IMR-90 (cell line): ENCODE results near the gene METTL15. TPM values are rescaled to one million over a fixed set of nuclear protein-coding genes. Genes with fewer than 3 reads are reported as not detected.

Experiments used
- ATAC-seq: fragments of 200-7000 bp; cut with Tn5 transposase; 2 replicates; pipeline ENCODE4 v1.9.1; 2020; ENCODE audit warnings: low read depth, mild to moderate bottlenecking, moderate library complexity
- BruUV-seq: library from RNA; stranded (reverse); fragments of 400-500 nt; replicated peaks from 2 replicates; lab custom pipeline; 2021; lab: Mats Ljungman, UMichigan
- CTCF ChIA-PET: fragments of 300-600 bp; formaldehyde crosslinking; extraction: SDS; loops from one replicate; lab custom pipeline; 2021; ENCODE audit warnings: antibody characterized with exemption; lab: Yijun Ruan, JAX
- POLR2A ChIA-PET: fragments of 300-600 bp; sonication (Branson Sonifier 250); formaldehyde crosslinking; loops from one replicate; lab custom pipeline; 2022; ENCODE audit warnings: antibody characterized with exemption; ENCODE audit not compliant: unreplicated experiment; lab: Charles Lee
- DNase-seq: peaks from one replicate; pipeline ENCODE4 v3.0.0; 2013
- H2AFZ ChIP-seq: replicated peaks from 2 replicates; pipeline ENCODE3; 2013; ENCODE audit warnings: low read length, mild to moderate bottlenecking; ENCODE audit not compliant: poor library complexity
- H2AK5ac ChIP-seq: 2 replicates; pipeline ENCODE4 v1.6.1; 2013; ENCODE audit warnings: low read depth, low read length, inconsistent platforms
- H2AK9ac ChIP-seq: replicated peaks from 2 replicates; pipeline ENCODE3; 2013; ENCODE audit warnings: mild to moderate bottlenecking, low read depth, low read length, moderate library complexity; ENCODE audit not compliant: poor library complexity
- H2BK120ac ChIP-seq: 2 replicates; pipeline ENCODE4 v1.6.1; 2013; ENCODE audit warnings: low read depth, low read length, inconsistent platforms
- H2BK15ac ChIP-seq: 3 replicates; pipeline ENCODE4 v1.6.1; 2013; ENCODE audit warnings: low read depth, low read length, inconsistent platforms
- H2BK20ac ChIP-seq: 2 replicates; pipeline ENCODE4 v1.6.1; 2013; ENCODE audit warnings: low read depth, mild to moderate bottlenecking, inconsistent platforms, low read length, moderate library complexity
- H2BK5ac ChIP-seq: 2 replicates; pipeline ENCODE4 v1.6.1; 2013; ENCODE audit warnings: mild to moderate bottlenecking, low read depth, low read length, inconsistent platforms; ENCODE audit not compliant: poor library complexity, severe bottlenecking
- H3K14ac ChIP-seq: replicated peaks from 2 replicates; pipeline ENCODE4 v1.6.1; 2013; ENCODE audit warnings: low read depth, low read length, inconsistent platforms
- H3K18ac ChIP-seq: 2 replicates; pipeline ENCODE4 v1.6.1; 2013; ENCODE audit warnings: low read depth, low read length, control low read depth
- H3K23ac ChIP-seq: 2 replicates; pipeline ENCODE4 v1.6.1; 2013; ENCODE audit warnings: low read depth, low read length, inconsistent platforms
- H3K27ac ChIP-seq: 2 replicates; pipeline ENCODE4 v1.5.1; 2013; ENCODE audit warnings: mild to moderate bottlenecking, control low read depth, low read length; ENCODE audit not compliant: insufficient read depth
- H3K27me3 ChIP-seq: 2 replicates; pipeline ENCODE4 v1.6.1; 2013; ENCODE audit warnings: low read length; ENCODE audit not compliant: control insufficient read depth, insufficient read depth
- H3K36me3 ChIP-seq: 2 replicates; pipeline ENCODE4 v1.6.1; 2013; ENCODE audit warnings: low read length, mixed read lengths; ENCODE audit not compliant: control insufficient read depth, insufficient read depth
- H3K4ac ChIP-seq: 2 replicates; pipeline ENCODE4 v1.6.1; 2013; ENCODE audit warnings: low read depth, low read length, inconsistent platforms
- H3K4me1 ChIP-seq: 2 replicates; pipeline ENCODE4 v1.6.1; 2013; ENCODE audit warnings: low read length, mixed read lengths; ENCODE audit not compliant: control insufficient read depth, insufficient read depth
- H3K4me2 ChIP-seq: 2 replicates; pipeline ENCODE4 v1.6.1; 2013; ENCODE audit warnings: low read depth, mild to moderate bottlenecking, control low read depth, low read length, moderate library complexity
- H3K4me3 ChIP-seq: 2 replicates; pipeline ENCODE4 v1.5.1; 2013; ENCODE audit warnings: low read depth, mild to moderate bottlenecking, control low read depth, low read length, moderate library complexity; ENCODE audit not compliant: insufficient read depth
- H3K56ac ChIP-seq: 2 replicates; pipeline ENCODE4 v1.6.1; 2013; ENCODE audit warnings: low read length, inconsistent platforms; ENCODE audit not compliant: insufficient read depth; ENCODE audit errors: extremely low read depth
- H3K79me1 ChIP-seq, 2 experiments: 2 replicates each; pipeline ENCODE4 v1.6.1; 2013; ENCODE audit warnings: low read length in 2 of 2, inconsistent platforms in 1 of 2, low read depth in 1 of 2
- H3K9ac ChIP-seq: 2 replicates; pipeline ENCODE4 v1.6.1; 2013; ENCODE audit warnings: low read depth, low read length, control low read depth
- H3K9me1 ChIP-seq: 2 replicates; pipeline ENCODE4 v1.6.1; 2013; ENCODE audit warnings: low read length, inconsistent platforms; ENCODE audit not compliant: insufficient read depth
- H3K9me3 ChIP-seq: 2 replicates; pipeline ENCODE4 v1.6.1; 2013; ENCODE audit warnings: low read length; ENCODE audit not compliant: control insufficient read depth, insufficient read depth
- H4K20me1 ChIP-seq: 2 replicates; pipeline ENCODE4 v1.6.1; 2013; ENCODE audit warnings: low read length, inconsistent platforms; ENCODE audit not compliant: insufficient read depth
- H4K5ac ChIP-seq: 2 replicates; pipeline ENCODE4 v1.6.1; 2013; ENCODE audit warnings: mild to moderate bottlenecking, low read depth, low read length, control low read depth
- H4K8ac ChIP-seq, 2 experiments: 2 replicates each; pipeline ENCODE4 v1.6.1; 2013; ENCODE audit warnings: low read depth in 2 of 2, low read length in 2 of 2, control low read depth in 1 of 2, inconsistent platforms in 1 of 2
- H4K91ac ChIP-seq: 2 replicates; pipeline ENCODE4 v1.6.1; 2013; ENCODE audit warnings: low read depth, low read length, inconsistent platforms; ENCODE audit not compliant: insufficient read depth
- BHLHE40 ChIP-seq: fragments of 150-350 bp; IDR thresholded peaks from 2 replicates; pipeline ENCODE4 v1.6.1; 2016; ENCODE audit warnings: mild to moderate bottlenecking, low read depth, low read length
- CTCF ChIP-seq: conservative IDR thresholded peaks from 2 replicates; pipeline ENCODE4 v1.5.1; 2012; ENCODE audit warnings: mild to moderate bottlenecking, low read depth, low read length, improper control_type of control experiment
- NFE2L2 ChIP-seq: fragments of 150-350 bp; IDR thresholded peaks from 2 replicates; pipeline ENCODE4 v1.6.1; 2016; ENCODE audit warnings: low read depth, mild to moderate bottlenecking, low read length
- POLR2A ChIP-seq: IDR thresholded peaks from 2 replicates; pipeline ENCODE4 v1.6.1; 2012; ENCODE audit warnings: mild to moderate bottlenecking, low read depth, low read length
- USF2 ChIP-seq: fragments of 150-350 bp; IDR thresholded peaks from 2 replicates; pipeline ENCODE4 v1.6.1; 2017; ENCODE audit warnings: mild to moderate bottlenecking, antibody characterized with exemption, low read length, low read depth
- WGBS, 2 experiments: methylation state at CpG; one replicate each; pipeline versions ENCODE4 v1.1.5 to v1.1.7; 2013; ENCODE audit warnings: missing lambda C conversion rate in 2 of 2; ENCODE audit not compliant: insufficient read length in 1 of 2; ENCODE audit errors: extremely low coverage in 2 of 2; 5-methylcytosine and 5-hydroxymethylcytosine counted together
- dilution Hi-C: fragments of 300-500 bp; cut with HindIII; formaldehyde crosslinking; loops from one replicate; pipeline ENCODE4 v1.14.3; 2018; ENCODE audit warnings: low sequenced_read_pairs; ENCODE audit not compliant: unreplicated experiment
- in situ Hi-C: fragments of 300-500 bp; cut with MboI; formaldehyde crosslinking; loops from 3 replicates; pipeline ENCODE4 v1.14.3; 2019; ENCODE audit warnings: low sequenced_read_pairs, inconsistent platforms, mixed read lengths
- intact Hi-C: fragments of 100-400 bp; cut with micrococcal nuclease; formaldehyde crosslinking; loops from 2 replicates; pipeline ENCODE4 v1.10.0; 2022
- polyA plus RNA-seq, 3 experiments: library from polyadenylated mRNA; depleted of rRNA; stranded (reverse); fragments of >200 nt; gene quantifications; 2 replicates each; pipeline ENCODE4 v1.2.3, GENCODE V29; 2012; ENCODE audit warnings: low replicate concordance in 1 of 3
- total RNA-seq: library from RNA; depleted of rRNA; stranded (reverse); fragments of >200 nt; gene quantifications from 2 replicates; pipeline ENCODE4 v1.2.3, GENCODE V29; 2012

The METTL15 gene
- total and polyA plus RNA-seq, 2 of the 4 experiments (the other 2 are of a cell fraction), result 6.5 to 30.5 TPM

GRCh38 chr11:28137366-28137765 is 29.2 kb downstream of the METTL15 start:
- no peak overlapping the region for H3K9ac ChIP-seq
- no CpG with 5 or more reads among the region's 3 CpGs for WGBS, 2 experiments

More at GRCh38 chr11:28137366-28137765, 29.2 kb downstream of the METTL15 start:
- Histone ChIP-seq H3K9me3 (peaks cover 29% of the 10 kb centered on the region), H3K36me3 (peaks cover 13% of the 10 kb centered on the region), H3K23ac (no peak overlapping the region), H3K4ac (no peak overlapping the region), H3K4me3 (no peak overlapping the region), H3K14ac (no peak overlapping the region), H4K20me1 (no peaks in the 10 kb centered on the region), H2AFZ (no peak overlapping the region), H2BK120ac (no peak overlapping the region), H2BK5ac (no peak overlapping the region), H4K8ac (no peak overlapping the region), H3K27ac (no peak overlapping the region), H2AK5ac (no peak overlapping the region), H3K56ac (no peak overlapping the region), H4K5ac (no peak overlapping the region), H2BK20ac (no peak overlapping the region), H2AK9ac (no peak overlapping the region), H3K18ac (no peak overlapping the region), H3K9me1 (no peaks in the 10 kb centered on the region), H3K4me2 (no peak overlapping the region), H3K4me1 (no peaks in the 10 kb centered on the region), H4K91ac (no peak overlapping the region), H3K27me3 (no peaks in the 10 kb centered on the region), H3K79me1 (peaks cover 15 to 18% of the 10 kb centered on the region in 2 experiments), H2BK15ac (no peak overlapping the region)
- dilution Hi-C loops (no loop called here), in situ Hi-C loops (no loop called here), intact Hi-C loops (no loop called here)
- no peak for ATAC-seq
- POLR2A ChIA-PET, result no interaction called here
- CTCF ChIA-PET, result interaction anchor here (0.6 kb wide), 1 partner anchor 11 kb away, joined by 6 read pairs; no protein-coding TSS in a partner anchor
- no peak for DNase-seq
- BruUV-seq, result no TSS peak
- no peak for TF ChIP-seq POLR2A
- no peak for TF ChIP-seq BHLHE40
- no peak for TF ChIP-seq NFE2L2
- TF ChIP-seq CTCF, result no peak
- TF ChIP-seq USF2, result no peak
